ENCODE results near the gene PRR30. TPM values are rescaled to one million over a fixed set of nuclear protein-coding genes. Genes with fewer than 3 reads are reported as not detected.

The PRR30 gene
- total and polyA plus RNA-seq, 2 of the 4 experiments (the other 2 are of a cell fraction) = not detected

- Histone ChIP-seq H3K27ac (ENCODE audit: insufficient read depth, low read length) (no peak overlapping the region), H2AK9ac (replicated peaks; ENCODE audit: low read depth, low read length, poor library complexity) (no peak overlapping the region), H2AFZ (replicated peaks; ENCODE audit: low read length, poor library complexity) (no peak overlapping the region), H3K9ac (ENCODE audit: low read depth, low read length) (no peak overlapping the region), H2AK5ac (ENCODE audit: low read depth, low read length) (no peak overlapping the region), H4K5ac (ENCODE audit: low read depth, low read length) (no peak overlapping the region), H3K79me1 (ENCODE audit: low read depth in 1 of 2, low read length in 2 of 2) (no peaks in the 10 kb centered on the region), H3K4me3 (ENCODE audit: insufficient read depth, low read depth, low read length) (no peak overlapping the region), H3K14ac (replicated peaks; ENCODE audit: low read depth, low read length) (no peak overlapping the region), H2BK120ac (ENCODE audit: low read depth, low read length) (no peak overlapping the region), H3K4me1 (ENCODE audit: control insufficient read depth, insufficient read depth, low read length) (0 out of 2 replicates have a peak, but pooled peaks cover 3% of the 10 kb centered on the region), H2BK20ac (ENCODE audit: low read depth, low read length) (no peak overlapping the region), H4K91ac (ENCODE audit: insufficient read depth, low read depth, low read length) (no peak overlapping the region), H2BK15ac (ENCODE audit: low read depth, low read length) (no peak overlapping the region), H3K4me2 (ENCODE audit: low read depth, low read length) (no peak overlapping the region), H3K9me1 (ENCODE audit: insufficient read depth, low read length) (peaks cover 7% of the 10 kb centered on the region; the same call in 1 of the 2 replicates), H3K18ac (ENCODE audit: low read depth, low read length) (no peak overlapping the region), H3K56ac (ENCODE audit: extremely low read depth, insufficient read depth, low read length) (no peak overlapping the region), H4K20me1 (ENCODE audit: insufficient read depth, low read length) (no peaks in the 10 kb centered on the region), H3K4ac (ENCODE audit: low read depth, low read length) (no peak overlapping the region), H3K23ac (ENCODE audit: low read depth, low read length) (no peak overlapping the region), H3K36me3 (ENCODE audit: control insufficient read depth, insufficient read depth, low read length) (no peaks in the 10 kb centered on the region), H4K8ac (ENCODE audit: low read depth in 2 of 2, low read length in 2 of 2) (no peak overlapping the region), H3K9me3 (ENCODE audit: control insufficient read depth, insufficient read depth, low read length) (no peaks in the 10 kb centered on the region), H3K27me3 (ENCODE audit: control insufficient read depth, insufficient read depth, low read length) (peaks cover 28% of the 10 kb centered on the region), H2BK5ac (ENCODE audit: low read depth, low read length, poor library complexity, severe bottlenecking) (no peak overlapping the region)
- BruUV-seq (replicated peaks) = no TSS peak
- ChIA-PET CTCF (interaction anchor here (0.8 to 1.7 kb wide), 3 partner anchors 91 to 203 kb away, joined by 3 to 4 read pairs (median 3); no protein-coding TSS in a partner anchor), POLR2A (ENCODE audit: unreplicated experiment) (no interaction called here)
- 71% methylated on average over 3 of the region's 10 CpGs; no CpG with 5 or more reads in 1 of the 2 experiments for WGBS, 2 experiments (ENCODE audit: extremely low coverage in 2 of 2, insufficient read length in 1 of 2)
- ATAC-seq (ENCODE audit: low read depth) = no peak
- intact Hi-C loops (cut with micrococcal nuclease) (no loop called here), in situ Hi-C loops (cut with MboI; ENCODE audit: low sequenced_read_pairs) (loop anchor here (5.0 kb wide), 1 partner anchor 97 kb away; no protein-coding TSS in a partner anchor), dilution Hi-C loops (cut with HindIII; ENCODE audit: low sequenced_read_pairs, unreplicated experiment) (no loop called here)
- TF ChIP-seq NFE2L2 (IDR thresholded peaks at IDR 0.05; ENCODE audit: low read depth, low read length) (no peak), RFX5 (IDR thresholded peaks at IDR 0.05; ENCODE audit: low read depth, low read length) (no peak), RCOR1 (IDR thresholded peaks at IDR 0.05; ENCODE audit: insufficient replicate concordance, low read length) (no peak), FOS (IDR thresholded peaks at IDR 0.05; ENCODE audit: low read depth, low read length) (no peak), CEBPB (IDR thresholded peaks at IDR 0.05; ENCODE audit: low read depth, low read length) (no peak), BHLHE40 (IDR thresholded peaks at IDR 0.05; ENCODE audit: low read depth, low read length) (no peak), MAFK (IDR thresholded peaks at IDR 0.05; ENCODE audit: low read depth, low read length) (no peak), SMC3 (IDR thresholded peaks at IDR 0.05; ENCODE audit: low read depth, low read length) (no peak), MAZ (IDR thresholded peaks at IDR 0.05; ENCODE audit: borderline replicate concordance, low read depth, low read length) (no peak), USF2 (IDR thresholded peaks at IDR 0.05; ENCODE audit: low read depth, low read length) (no peak), POLR2A (IDR thresholded peaks at IDR 0.05; ENCODE audit: low read depth, low read length) (no peak), RAD21 (IDR thresholded peaks at IDR 0.05; ENCODE audit: low read length) (no peak), MXI1 (IDR thresholded peaks at IDR 0.05; ENCODE audit: borderline replicate concordance, low read depth, low read length) (no peak), CHD1 (IDR thresholded peaks at IDR 0.05; ENCODE audit: low read depth, low read length) (no peak)
- TF ChIP-seq, protein P1, sequence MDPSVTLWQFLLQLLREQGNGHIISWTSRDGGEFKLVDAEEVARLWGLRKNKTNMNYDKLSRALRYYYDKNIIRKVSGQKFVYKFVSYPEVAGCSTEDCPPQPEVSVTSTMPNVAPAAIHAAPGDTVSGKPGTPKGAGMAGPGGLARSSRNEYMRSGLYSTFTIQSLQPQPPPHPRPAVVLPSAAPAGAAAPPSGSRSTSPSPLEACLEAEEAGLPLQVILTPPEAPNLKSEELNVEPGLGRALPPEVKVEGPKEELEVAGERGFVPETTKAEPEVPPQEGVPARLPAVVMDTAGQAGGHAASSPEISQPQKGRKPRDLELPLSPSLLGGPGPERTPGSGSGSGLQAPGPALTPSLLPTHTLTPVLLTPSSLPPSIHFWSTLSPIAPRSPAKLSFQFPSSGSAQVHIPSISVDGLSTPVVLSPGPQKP (IDR thresholded peaks at IDR 0.05; ENCODE audit: borderline replicate concordance, low read depth, low read length) = no peak
- TF ChIP-seq, protein P2, sequence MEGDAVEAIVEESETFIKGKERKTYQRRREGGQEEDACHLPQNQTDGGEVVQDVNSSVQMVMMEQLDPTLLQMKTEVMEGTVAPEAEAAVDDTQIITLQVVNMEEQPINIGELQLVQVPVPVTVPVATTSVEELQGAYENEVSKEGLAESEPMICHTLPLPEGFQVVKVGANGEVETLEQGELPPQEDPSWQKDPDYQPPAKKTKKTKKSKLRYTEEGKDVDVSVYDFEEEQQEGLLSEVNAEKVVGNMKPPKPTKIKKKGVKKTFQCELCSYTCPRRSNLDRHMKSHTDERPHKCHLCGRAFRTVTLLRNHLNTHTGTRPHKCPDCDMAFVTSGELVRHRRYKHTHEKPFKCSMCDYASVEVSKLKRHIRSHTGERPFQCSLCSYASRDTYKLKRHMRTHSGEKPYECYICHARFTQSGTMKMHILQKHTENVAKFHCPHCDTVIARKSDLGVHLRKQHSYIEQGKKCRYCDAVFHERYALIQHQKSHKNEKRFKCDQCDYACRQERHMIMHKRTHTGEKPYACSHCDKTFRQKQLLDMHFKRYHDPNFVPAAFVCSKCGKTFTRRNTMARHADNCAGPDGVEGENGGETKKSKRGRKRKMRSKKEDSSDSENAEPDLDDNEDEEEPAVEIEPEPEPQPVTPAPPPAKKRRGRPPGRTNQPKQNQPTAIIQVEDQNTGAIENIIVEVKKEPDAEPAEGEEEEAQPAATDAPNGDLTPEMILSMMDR (conservative IDR thresholded peaks at IDR 0.05; ENCODE audit: low read depth, low read length) = no peak
- no peak for DNase-seq
These were observed 39.2 kb downstream of the PRR30 start for GRCh38 chr2:27100036-27100435.

Data from IMR-90 (cell line).